HepG2 (cell line): Measurements from ENCODE around the gene TEF. TPM values are rescaled to one million over a fixed set of nuclear protein-coding genes. Genes with fewer than 3 reads are reported as not detected.
A peak's percentile ranks its signal among the peaks of the same experiment; 100 is the strongest.

Experiments used
- AGO2 ChIP-seq: fragments of 200-400 bp; formaldehyde crosslinking; optimal IDR thresholded peaks from 2 replicates; pipeline ENCODE3; 2017; ENCODE audit warnings: mild to moderate bottlenecking, low read depth, low read length, moderate library complexity
- AKAP8 ChIP-seq: sonication (generic); formaldehyde crosslinking; IDR thresholded peaks from 2 replicates; pipeline ENCODE4 v1.5.1; 2020; ENCODE audit warnings: mild to moderate bottlenecking, missing genetic modification reagents
- DMTF1 ChIP-seq: sonication (generic); formaldehyde crosslinking; IDR thresholded peaks from 2 replicates; pipeline ENCODE4 v1.4.0; 2020; ENCODE audit warnings: mild to moderate bottlenecking, missing genetic modification reagents
- FIP1L1 ChIP-seq: fragments of 200-400 bp; formaldehyde crosslinking; IDR thresholded peaks from 2 replicates; pipeline ENCODE4 v1.6.1; 2018; ENCODE audit warnings: low read depth, mild to moderate bottlenecking, low read length, moderate library complexity, borderline replicate concordance; ENCODE audit not compliant: insufficient read depth
- GATAD1 ChIP-seq: IDR thresholded peaks from 2 replicates; pipeline ENCODE4 v1.6.1; 2016; ENCODE audit warnings: missing genetic modification reagents, missing compliant biosample characterization
- HMG20B ChIP-seq: conservative IDR thresholded peaks from 2 replicates; pipeline ENCODE4 v1.6.1; 2016; ENCODE audit warnings: missing genetic modification reagents, missing compliant biosample characterization
- HNF4A ChIP-seq: sonication (generic); formaldehyde crosslinking; IDR thresholded peaks from 2 replicates; pipeline ENCODE4 v1.4.0; 2020; ENCODE audit warnings: missing genetic modification reagents
- HOXA3 ChIP-seq: sonication (generic); formaldehyde crosslinking; IDR thresholded peaks from 2 replicates; pipeline ENCODE4 v1.5.0; 2020; ENCODE audit warnings: missing genetic modification reagents
- KLF16 ChIP-seq, 2 experiments: sonication (generic) in 1 of 2; formaldehyde crosslinking in 1 of 2; IDR thresholded peaks; 2 replicates each; pipeline versions ENCODE4 v1.6.1 to v1.8.0; 2016 to 2023; ENCODE audit warnings: missing genetic modification reagents in 2 of 2, missing compliant biosample characterization in 1 of 2
- MED8 ChIP-seq: sonication (generic); formaldehyde crosslinking; IDR thresholded peaks from 2 replicates; pipeline ENCODE4 v1.8.1; 2023; ENCODE audit warnings: mild to moderate bottlenecking, missing genetic modification reagents; ENCODE audit not compliant: insufficient replicate concordance
- NR3C1 ChIP-seq: sonication (generic); formaldehyde crosslinking; IDR thresholded peaks from 2 replicates; pipeline ENCODE4 v1.4.0; 2020; ENCODE audit warnings: missing genetic modification reagents
- PAXIP1 ChIP-seq: sonication (generic); formaldehyde crosslinking; conservative IDR thresholded peaks from 2 replicates; pipeline ENCODE4 v1.4.0; 2020; ENCODE audit warnings: mild to moderate bottlenecking, missing genetic modification reagents, moderate library complexity
- RARG ChIP-seq: sonication (generic); formaldehyde crosslinking; IDR thresholded peaks from 2 replicates; pipeline ENCODE4 v1.4.0; 2020; ENCODE audit warnings: low read depth, mild to moderate bottlenecking, missing genetic modification reagents
- RNF2 ChIP-seq: fragments of 450-650 bp; conservative IDR thresholded peaks from 2 replicates; pipeline ENCODE4 v1.6.1; 2016; ENCODE audit warnings: low read depth
- SP4 ChIP-seq: sonication (generic); formaldehyde crosslinking; IDR thresholded peaks from 2 replicates; pipeline ENCODE4 v1.8.1; 2023; ENCODE audit warnings: mild to moderate bottlenecking, missing genetic modification reagents
- TEAD3 ChIP-seq: optimal IDR thresholded peaks from 2 replicates; pipeline ENCODE3; 2016; ENCODE audit warnings: borderline replicate concordance
- TRAFD1 ChIP-seq: sonication (generic); formaldehyde crosslinking; IDR thresholded peaks from 2 replicates; pipeline ENCODE4 v1.5.1; 2020; ENCODE audit warnings: missing genetic modification reagents, mild to moderate bottlenecking, borderline replicate concordance
- XBP1 ChIP-seq: sonication (generic); formaldehyde crosslinking; IDR thresholded peaks from 2 replicates; pipeline ENCODE4 v1.5.0; 2020; ENCODE audit warnings: missing genetic modification reagents
- XRCC5 ChIP-seq: fragments of 200-400 bp; formaldehyde crosslinking; optimal IDR thresholded peaks from 2 replicates; pipeline ENCODE3; 2017; ENCODE audit warnings: mild to moderate bottlenecking, low read length
- ZNF12 ChIP-seq: sonication (generic); formaldehyde crosslinking; IDR thresholded peaks from 2 replicates; pipeline ENCODE4 v1.5.0; 2020; ENCODE audit warnings: missing genetic modification reagents
- ZNF124 ChIP-seq: sonication (generic); formaldehyde crosslinking; IDR thresholded peaks from 2 replicates; pipeline ENCODE4 v1.4.0; 2020; ENCODE audit warnings: missing genetic modification reagents
- ZNF615 ChIP-seq: sonication (generic); formaldehyde crosslinking; IDR thresholded peaks from 2 replicates; pipeline ENCODE4 v1.5.0; 2020; ENCODE audit warnings: mild to moderate bottlenecking, missing genetic modification reagents, borderline replicate concordance
- polyA plus RNA-seq, 8 experiments: library from polyadenylated mRNA; depleted of rRNA in 3 of 8; stranded (reverse) in 7 of 8; unstranded in 1 of 8; fragments of >200 nt; fragmentation: Illumina TruSeq in 4 of 8; extraction: Trizol in 4 of 8; gene quantifications; 2 replicates each; pipeline versions ENCODE4 v1.2.1 to v1.2.3, GENCODE V29; 2011 to 2016; ENCODE audit warnings: low read depth in 4 of 8, missing spikeins in 1 of 8, mixed read lengths in 1 of 8; ENCODE audit not compliant: insufficient read depth in 1 of 8
- total RNA-seq, 5 experiments: library from RNA; depleted of rRNA; stranded (reverse); fragments of >200 nt; fragmentation: Illumina TruSeq; extraction: Trizol; gene quantifications; 2 replicates each; pipeline ENCODE4 v1.2.3, GENCODE V29; 2016; ENCODE audit warnings: low read depth in 1 of 5
- TF ChIP-seq, protein P1 (sequence below): IDR thresholded peaks from 2 replicates; pipeline ENCODE4 v1.6.1; 2012; ENCODE audit warnings: inconsistent platforms
- TF ChIP-seq, protein P2 (sequence below): sonication (generic); formaldehyde crosslinking; IDR thresholded peaks from 2 replicates; pipeline ENCODE4 v1.4.0; 2020; ENCODE audit warnings: missing genetic modification reagents, low read depth, mild to moderate bottlenecking, borderline replicate concordance

Gene TEF
- total and polyA plus RNA-seq, 2 of the 13 experiments (the other 11 are each of a cell fraction or from before 2014, with no cell fraction given), result 7.6 to 11.2 TPM

DNA sequence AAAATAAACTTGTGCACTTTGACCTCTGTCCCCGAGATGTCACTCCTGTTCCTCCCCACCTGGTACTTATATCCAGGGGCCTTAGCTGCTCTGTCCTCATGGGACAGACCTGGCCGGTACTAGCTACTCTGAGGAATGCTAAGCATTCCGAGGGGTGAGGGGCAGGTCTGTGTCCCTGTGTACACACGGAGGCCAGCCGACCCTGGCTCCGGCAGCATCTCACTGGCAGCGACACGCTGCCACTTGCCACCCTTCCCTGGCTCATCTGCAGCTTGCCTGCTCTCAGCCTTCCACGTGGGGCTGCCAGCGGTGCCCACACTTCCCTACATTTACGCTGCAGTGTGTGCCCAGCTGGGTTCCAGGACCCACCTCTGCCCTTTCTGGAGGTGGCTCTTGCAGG is 21.6 kb upstream of the TEF start (continued):
- TF ChIP-seq, protein P1, sequence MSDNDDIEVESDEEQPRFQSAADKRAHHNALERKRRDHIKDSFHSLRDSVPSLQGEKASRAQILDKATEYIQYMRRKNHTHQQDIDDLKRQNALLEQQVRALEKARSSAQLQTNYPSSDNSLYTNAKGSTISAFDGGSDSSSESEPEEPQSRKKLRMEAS, result peak; percentile 42; the same call in 1 of the 2 replicates
- TF ChIP-seq RARG (CRISPR knock-in tag), result no peak
- no peak; the same call in 1 of the 2 replicates for TF ChIP-seq TRAFD1
- peak; percentile 99 for TF ChIP-seq TEAD3 (CRISPR knock-in tag)
- TF ChIP-seq AKAP8, result peak; percentile 80
- no peak for TF ChIP-seq ZNF615
- peak; percentile 86 for TF ChIP-seq AGO2
- TF ChIP-seq FIP1L1, result no peak
- TF ChIP-seq XBP1 (CRISPR knock-in tag), result no peak
- TF ChIP-seq KLF16 (CRISPR knock-in tag; IDR thresholded peaks at IDR 0.05), result no peak
- TF ChIP-seq NR3C1 (CRISPR knock-in tag), result no peak
- TF ChIP-seq SP4 (CRISPR knock-in tag), result peak; percentile 47; the same call in 1 of the 2 replicates
- TF ChIP-seq, protein P2, sequence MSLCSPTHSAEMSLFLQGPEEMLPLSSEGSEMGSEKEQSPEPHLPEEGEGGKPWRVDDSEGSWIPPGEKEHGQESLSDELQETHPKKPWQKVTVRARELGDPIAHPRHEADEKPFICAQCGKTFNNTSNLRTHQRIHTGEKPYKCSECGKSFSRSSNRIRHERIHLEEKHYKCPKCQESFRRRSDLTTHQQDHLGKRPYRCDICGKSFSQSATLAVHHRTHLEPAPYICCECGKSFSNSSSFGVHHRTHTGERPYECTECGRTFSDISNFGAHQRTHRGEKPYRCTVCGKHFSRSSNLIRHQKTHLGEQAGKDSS (CRISPR knock-in tag), result 0 out of 2 replicates have a peak, but pooled peaks have one; percentile 14
- TF ChIP-seq ZNF124 (CRISPR knock-in tag), result no peak
- no peak for TF ChIP-seq GATAD1 (CRISPR knock-in tag)
- TF ChIP-seq HOXA3 (CRISPR knock-in tag), result no peak
- no peak for TF ChIP-seq DMTF1 (CRISPR knock-in tag)
- no peak for TF ChIP-seq XRCC5
- TF ChIP-seq ZNF12, result peak; percentile 92
- TF ChIP-seq PAXIP1 (CRISPR knock-in tag), result peak; percentile 62
- no peak for TF ChIP-seq MED8
- TF ChIP-seq HMG20B (CRISPR knock-in tag), result no peak; the same call in 1 of the 2 replicates
- TF ChIP-seq HNF4A (CRISPR knock-in tag), result peak; percentile 76
- no peak for TF ChIP-seq RNF2
